HG02870 (cell line): Measurements from ENCODE around the gene PIEZO1.
"Not testable (repeated sequence)": the region's sequence is repeated elsewhere in the genome, so short reads cannot be mapped to it uniquely, and the experiment has no call there.

ENCODE experiments used
- ATAC-seq: cut with Tn5 transposase; IDR thresholded peaks from one replicate; pipeline ENCODE4 v1.9.1; 2021; ENCODE audit warnings: mild to moderate bottlenecking, moderate library complexity; ENCODE audit not compliant: unreplicated experiment

The PIEZO1 gene

GRCh38 chr16:88678224-88678979 is 106.6 kb downstream of the PIEZO1 start:
- no peak for ATAC-seq

- no peak for ATAC-seq
Observed at GRCh38 chr16:88677721-88678120, 107.3 kb downstream of the PIEZO1 start.

- no peak for ATAC-seq
Observed at GRCh38 chr16:88676502-88677242, 108.3 kb downstream of the PIEZO1 start.

- ATAC-seq = peak; percentile 83
Observed at GRCh38 chr16:88673716-88674379, 111.2 kb downstream of the PIEZO1 start.

GRCh38 chr16:88672776-88673175 is 112.2 kb downstream of the PIEZO1 start:
- ATAC-seq = no peak

GRCh38 chr16:88671806-88672205 is 113.2 kb downstream of the PIEZO1 start:
- ATAC-seq = no peak

- no peak for ATAC-seq
Observed at GRCh38 chr16:88669980-88670379, 115.0 kb downstream of the PIEZO1 start.

- ATAC-seq = not testable (repeated sequence)
Observed at GRCh38 chr16:88669493-88669892, 115.5 kb downstream of the PIEZO1 start.

- no peak for ATAC-seq
Observed at GRCh38 chr16:88667461-88667860, 117.6 kb downstream of the PIEZO1 start.

- ATAC-seq = no peak
Observed at GRCh38 chr16:88665570-88665969, 119.5 kb downstream of the PIEZO1 start.
